Astrocyte (in vitro differentiated cells and primary cell): ENCODE results near the gene CSMD2.

Experiments used
- CTCF ChIP-seq: IDR thresholded peaks from 2 replicates; pipeline ENCODE4 v1.5.1; 2011; ENCODE audit warnings: low read depth, mild to moderate bottlenecking, inconsistent platforms, low read length, moderate library complexity; ENCODE audit not compliant: insufficient read depth
- EZH2 ChIP-seq: IDR thresholded peaks from 2 replicates; pipeline ENCODE4 v1.6.1; 2012; ENCODE audit warnings: mild to moderate bottlenecking, low read length, inconsistent platforms; ENCODE audit not compliant: insufficient read depth

- TF ChIP-seq CTCF (no peak), EZH2 (no peak)
Measured at GRCh38 chr1:33984906-33985565, 180.0 kb downstream of the CSMD2 start.
